Stimulated activated CD4-positive, alpha-beta T cell treated with anti-CD3 and anti-CD28 coated beads, Interleukin-12 subunit alpha, Interleukin-12 subunit beta, amount 100 ng/mL, for 48 hours (primary cell): ENCODE data around the gene PCDHB8.
"Not testable (repeated sequence)": the region's sequence is repeated elsewhere in the genome, so short reads cannot be mapped to it uniquely, and the experiment has no call there.

Experiments used
- DNase-seq, 3 donors: peaks; one replicate each; pipeline ENCODE4 v3.0.0-alpha.2; 2020; ENCODE audit warnings: low read depth in 2 of 3, low spot score in 1 of 3

PCDHB8 gene

GRCh38 chr5:141177577-141178191 is at the start of gene PCDHB8:
PCDHB8 (plus strand) TSS chr5:141177790; CDS start chr5:141178035, 245 bp downstream.
- not testable (repeated sequence) for DNase-seq

GRCh38 chr5:141135030-141135717 is 42.4 kb upstream of the PCDHB8 start, which contains the start of gene PCDHB5:
PCDHB5 (plus strand) TSS chr5:141135206; CDS start chr5:141135435, 229 bp downstream.
- DNase-seq: no peak

GRCh38 chr5:141135718-141136266 is 41.8 kb upstream of the PCDHB8 start:
- DNase-seq: no peak

- DNase-seq: not testable (repeated sequence)
Measured at GRCh38 chr5:141137346-141137745, 40.2 kb upstream of the PCDHB8 start.

- no peak for DNase-seq
Measured at GRCh38 chr5:141149812-141150211, 27.8 kb upstream of the PCDHB8 start, which contains the start of gene PCDHB6. PCDHB6 (plus strand) TSS chr5:141150057; CDS start chr5:141150258, 201 bp downstream.

- DNase-seq: no peak
Measured at GRCh38 chr5:141150224-141150992, 27.2 kb upstream of the PCDHB8 start.

- no peak for DNase-seq
Measured at GRCh38 chr5:141150993-141151325, 26.6 kb upstream of the PCDHB8 start.

GRCh38 chr5:141151632-141152031 is 26.0 kb upstream of the PCDHB8 start:
- DNase-seq: not testable (repeated sequence)

GRCh38 chr5:141152096-141152495 is 25.5 kb upstream of the PCDHB8 start:
- not testable (repeated sequence) for DNase-seq

GRCh38 chr5:141155540-141156374 is 21.8 kb upstream of the PCDHB8 start:
- no peak for DNase-seq

GRCh38 chr5:141157356-141157755 is 20.2 kb upstream of the PCDHB8 start:
- not testable (repeated sequence) for DNase-seq

GRCh38 chr5:141157901-141158300 is 19.7 kb upstream of the PCDHB8 start:
- DNase-seq: not testable (repeated sequence)

- no peak for DNase-seq
Measured at GRCh38 chr5:141172381-141173204, 5.0 kb upstream of the PCDHB8 start, which contains the start of gene PCDHB7. PCDHB7 (plus strand) TSS chr5:141172644; CDS start chr5:141172836, 192 bp downstream.

GRCh38 chr5:141174291-141175104 is 3.1 kb upstream of the PCDHB8 start:
- DNase-seq: not testable (repeated sequence)

GRCh38 chr5:141175933-141176332 is 1.7 kb upstream of the PCDHB8 start:
- DNase-seq: no peak

- DNase-seq: not testable (repeated sequence)
Measured at GRCh38 chr5:141179371-141179770, 1.8 kb downstream of the PCDHB8 start.

- DNase-seq: not testable (repeated sequence)
Measured at GRCh38 chr5:141179876-141180275, 2.3 kb downstream of the PCDHB8 start.

GRCh38 chr5:141180313-141180712 is 2.7 kb downstream of the PCDHB8 start:
- no peak for DNase-seq

- no peak for DNase-seq
Measured at GRCh38 chr5:141182248-141182647, 4.7 kb downstream of the PCDHB8 start, which contains the start of gene PCDHB16. PCDHB16 (plus strand) TSS chr5:141182387; CDS start chr5:141182560, 173 bp downstream.
